ENCODE data around the gene ADO.

Gene ADO

GRCh38 chr10:62816331-62817120 lies 12.0 kb downstream of the ADO start, which contains the start of gene EGR2:
Gene EGR2, minus strand, starts transcription at chr10:62816366. Its CDS starts 337 bp downstream, at chr10:62816029.
- TF ChIP-seq EZH2phosphoT487 (IDR thresholded peaks at IDR 0.05; ENCODE audit: low read depth) (no peak), CTCF (IDR thresholded peaks at IDR 0.05; ENCODE audit: low read depth, low read length) (no peak)
- Histone ChIP-seq H2AFZ (ENCODE audit: low read depth, low read length) (peak within 1 kb of the TSS; percentile 81), H3K9ac (ENCODE audit: low read length) (peak within 1 kb of the TSS; percentile 74), H3K79me2 (ENCODE audit: low read length) (no peaks in the 10 kb centered on the region), H3K4me1 (ENCODE audit: low read length) (peaks cover 9% of the 10 kb centered on the region), H3K27me3 (ENCODE audit: low read depth, low read length) (no peaks in the 10 kb centered on the region; the same call in 1 of the 2 replicates), H3K9me3 (ENCODE audit: insufficient read depth, low read length) (no peaks in the 10 kb centered on the region), H3K4me3 (ENCODE audit: low read length) (peak within 1 kb of the TSS; percentile 90), H4K20me1 (ENCODE audit: insufficient read depth, low read length) (no peaks in the 10 kb centered on the region), H3K4me2 (ENCODE audit: low read length) (peak within 1 kb of the TSS; percentile 82), H3K27ac (ENCODE audit: low read length) (peak within 1 kb of the TSS; percentile 90), H3K36me3 (replicated peaks; ENCODE audit: low read depth, low read length) (no peaks in the 10 kb centered on the region)

- H2AFZ ChIP-seq (ENCODE audit: low read depth, low read length), result peak overlapping the region; percentile 81
- no peaks in the 10 kb centered on the region for H4K20me1 ChIP-seq (ENCODE audit: insufficient read depth, low read length)
- no peaks in the 10 kb centered on the region for H3K36me3 ChIP-seq (replicated peaks; ENCODE audit: low read depth, low read length)
- H3K27me3 ChIP-seq (ENCODE audit: low read depth, low read length), result no peaks in the 10 kb centered on the region; the same call in 1 of the 2 replicates
- TF ChIP-seq CTCF (IDR thresholded peaks at IDR 0.05; ENCODE audit: low read depth, low read length) (no peak), EZH2phosphoT487 (IDR thresholded peaks at IDR 0.05; ENCODE audit: low read depth) (no peak)
- H3K9me3 ChIP-seq (ENCODE audit: insufficient read depth, low read length), result no peaks in the 10 kb centered on the region
- peak overlapping the region; percentile 74 for H3K9ac ChIP-seq (ENCODE audit: low read length)
- no peaks in the 10 kb centered on the region for H3K79me2 ChIP-seq (ENCODE audit: low read length)
- peaks cover 4% of the 10 kb centered on the region; the same call in 1 of the 2 replicates for H3K4me1 ChIP-seq (ENCODE audit: low read length)
- H3K4me2 ChIP-seq (ENCODE audit: low read length), result peak overlapping the region; percentile 77
- H3K4me3 ChIP-seq (ENCODE audit: low read length), result peak overlapping the region; percentile 90
- H3K27ac ChIP-seq (ENCODE audit: low read length), result peak overlapping the region; percentile 90
Measured at GRCh38 chr10:62817121-62817765, 12.7 kb downstream of the ADO start.

- H3K9ac ChIP-seq (ENCODE audit: low read length), result peak overlapping the region; percentile 74
- no peaks in the 10 kb centered on the region; the same call in 1 of the 2 replicates for H3K27me3 ChIP-seq (ENCODE audit: low read depth, low read length)
- H3K9me3 ChIP-seq (ENCODE audit: insufficient read depth, low read length), result no peaks in the 10 kb centered on the region
- H4K20me1 ChIP-seq (ENCODE audit: insufficient read depth, low read length), result no peaks in the 10 kb centered on the region
- peak overlapping the region; percentile 81 for H2AFZ ChIP-seq (ENCODE audit: low read depth, low read length)
- no peaks in the 10 kb centered on the region for H3K79me2 ChIP-seq (ENCODE audit: low read length)
- H3K36me3 ChIP-seq (replicated peaks; ENCODE audit: low read depth, low read length), result no peaks in the 10 kb centered on the region
- H3K27ac ChIP-seq (ENCODE audit: low read length), result peak overlapping the region; percentile 90
- H3K4me2 ChIP-seq (ENCODE audit: low read length), result peak overlapping the region; percentile 77
- TF ChIP-seq CTCF (IDR thresholded peaks at IDR 0.05; ENCODE audit: low read depth, low read length) (peak; percentile 51), EZH2phosphoT487 (IDR thresholded peaks at IDR 0.05; ENCODE audit: low read depth) (no peak)
- H3K4me1 ChIP-seq (ENCODE audit: low read length), result peaks cover 4% of the 10 kb centered on the region; the same call in 1 of the 2 replicates
- peak overlapping the region; percentile 90 for H3K4me3 ChIP-seq (ENCODE audit: low read length)
Measured at GRCh38 chr10:62817766-62818425, 13.4 kb downstream of the ADO start.

All from OCI-LY3 (cell line).